NT2/D1 (cell line): ENCODE data around the gene ADCY7.

Source experiments
- SUZ12 ChIP-seq: IDR thresholded peaks from 2 replicates; pipeline ENCODE4 v1.6.1; 2011; ENCODE audit not compliant: insufficient read length, insufficient read depth; ENCODE audit errors: extremely low read depth
- YY1 ChIP-seq: IDR thresholded peaks from 2 replicates; pipeline ENCODE4 v1.6.1; 2011; ENCODE audit not compliant: insufficient read length, insufficient read depth

DNA sequence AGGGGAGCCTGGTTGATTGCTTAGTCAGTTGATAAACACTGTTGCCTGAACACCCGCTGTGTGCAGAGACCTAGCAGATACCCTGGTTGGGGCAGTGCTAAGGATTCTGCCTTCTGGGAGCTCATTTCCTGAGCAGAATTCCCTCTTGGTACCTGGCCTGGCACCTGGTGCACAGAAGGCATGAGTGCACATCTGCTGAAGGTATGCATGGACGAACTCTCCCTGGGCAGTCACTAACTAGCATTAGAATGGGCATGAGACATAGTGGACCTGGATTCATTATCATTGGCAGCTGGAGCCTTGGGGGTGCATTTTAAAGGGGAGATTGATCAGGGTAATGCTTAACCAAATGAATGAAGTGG lies 13.1 kb downstream of the ADCY7 start:
- no peak for TF ChIP-seq SUZ12
- no peak for TF ChIP-seq YY1
